Activated T-helper 1 cell treated with anti-CD3 and anti-CD28 coated beads, Interleukin-2, amount 50 U/mL, for 16 hours (primary cell): ENCODE measurements around the gene SIPA1.

Experiments used
- DNase-seq, 2 donors: peaks; one replicate each; pipeline ENCODE4 v3.0.0-alpha.2; 2020; ENCODE audit warnings: low read depth in 1 of 2, low spot score in 1 of 2

Gene SIPA1

GRCh38 chr11:65700399-65700798 lies 62.5 kb downstream of the SIPA1 start:
- DNase-seq: no peak
